ENCODE results near the gene RPA3. TPM values are rescaled to one million over a fixed set of nuclear protein-coding genes. Genes with fewer than 3 reads are reported as not detected.

RPA3 gene
- total and polyA plus RNA-seq, 2 of the 13 experiments (the other 11 are each of a cell fraction or from before 2014, with no cell fraction given): 38.3 to 154 TPM

DNA sequence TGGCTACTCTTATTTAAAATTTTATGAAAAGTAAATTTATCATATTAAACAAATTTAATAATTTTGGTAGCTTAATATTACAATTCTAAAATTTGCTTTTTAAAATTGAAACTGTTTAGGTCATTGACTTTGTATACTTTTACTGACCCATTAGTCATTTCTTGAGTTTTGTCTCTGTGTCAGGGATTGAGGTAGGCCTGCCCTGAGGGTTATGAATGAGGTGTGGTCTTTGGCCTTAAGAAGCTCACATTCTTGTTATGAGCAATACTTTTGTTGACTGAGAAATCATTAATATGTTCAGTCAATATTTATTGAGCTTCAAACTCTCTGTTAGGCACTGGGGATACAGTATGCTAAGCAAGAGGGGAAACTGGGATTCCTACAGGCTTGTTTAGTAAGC lies 47.0 kb upstream of the RPA3 start:
- DNase-seq (ENCODE audit: low spot score) (no peak), ATAC-seq (no peak)
- no peak for TF ChIP-seq ZSCAN12 (CRISPR knock-in tag; IDR thresholded peaks at IDR 0.05)
- no peak for TF ChIP-seq TBL1XR1 (IDR thresholded peaks at IDR 0.05; ENCODE audit: borderline replicate concordance, low read length, partially characterized antibody)
- TF ChIP-seq ZBTB20 (CRISPR knock-in tag; IDR thresholded peaks at IDR 0.05; ENCODE audit: borderline replicate concordance, low read depth): no peak
- TF ChIP-seq CBFB (CRISPR knock-in tag; IDR thresholded peaks at IDR 0.05): no peak
- TF ChIP-seq ZNF138 (CRISPR knock-in tag; IDR thresholded peaks at IDR 0.05; ENCODE audit: low read depth): no peak
- TF ChIP-seq ZNF34 (CRISPR knock-in tag; IDR thresholded peaks at IDR 0.05; ENCODE audit: borderline replicate concordance): no peak
- no peak for TF ChIP-seq ZNF773 (CRISPR knock-in tag; IDR thresholded peaks at IDR 0.05; ENCODE audit: borderline replicate concordance)
- TF ChIP-seq PITX1 (CRISPR knock-in tag; IDR thresholded peaks at IDR 0.05): no peak
- no peak for TF ChIP-seq ZNF17 (CRISPR knock-in tag; IDR thresholded peaks at IDR 0.05)
- no peak for TF ChIP-seq MAFF (IDR thresholded peaks at IDR 0.05; ENCODE audit: low read depth, low read length)
- TF ChIP-seq, protein P1, sequence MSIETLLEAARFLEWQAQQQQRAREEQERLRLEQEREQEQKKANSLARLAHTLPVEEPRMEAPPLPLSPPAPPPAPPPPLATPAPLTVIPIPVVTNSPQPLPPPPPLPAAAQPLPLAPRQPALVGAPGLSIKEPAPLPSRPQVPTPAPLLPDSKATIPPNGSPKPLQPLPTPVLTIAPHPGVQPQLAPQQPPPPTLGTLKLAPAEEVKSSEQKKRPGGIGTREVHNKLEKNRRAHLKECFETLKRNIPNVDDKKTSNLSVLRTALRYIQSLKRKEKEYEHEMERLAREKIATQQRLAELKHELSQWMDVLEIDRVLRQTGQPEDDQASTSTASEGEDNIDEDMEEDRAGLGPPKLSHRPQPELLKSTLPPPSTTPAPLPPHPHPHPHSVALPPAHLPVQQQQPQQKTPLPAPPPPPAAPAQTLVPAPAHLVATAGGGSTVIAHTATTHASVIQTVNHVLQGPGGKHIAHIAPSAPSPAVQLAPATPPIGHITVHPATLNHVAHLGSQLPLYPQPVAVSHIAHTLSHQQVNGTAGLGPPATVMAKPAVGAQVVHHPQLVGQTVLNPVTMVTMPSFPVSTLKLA (IDR thresholded peaks at IDR 0.05): no peak
- no peak for TF ChIP-seq REPIN1 (CRISPR knock-in tag; IDR thresholded peaks at IDR 0.05; ENCODE audit: borderline replicate concordance, low read depth)
- TF ChIP-seq ARID2 (CRISPR knock-in tag; IDR thresholded peaks at IDR 0.05; ENCODE audit: borderline replicate concordance): no peak
- TF ChIP-seq ZNF224 (CRISPR knock-in tag; IDR thresholded peaks at IDR 0.05): no peak
- TF ChIP-seq CEBPB (IDR thresholded peaks at IDR 0.05; ENCODE audit: borderline replicate concordance, low read depth, low read length): no peak
- no peak for TF ChIP-seq ZNF230 (CRISPR knock-in tag; IDR thresholded peaks at IDR 0.05)
- TF ChIP-seq, protein P2, sequence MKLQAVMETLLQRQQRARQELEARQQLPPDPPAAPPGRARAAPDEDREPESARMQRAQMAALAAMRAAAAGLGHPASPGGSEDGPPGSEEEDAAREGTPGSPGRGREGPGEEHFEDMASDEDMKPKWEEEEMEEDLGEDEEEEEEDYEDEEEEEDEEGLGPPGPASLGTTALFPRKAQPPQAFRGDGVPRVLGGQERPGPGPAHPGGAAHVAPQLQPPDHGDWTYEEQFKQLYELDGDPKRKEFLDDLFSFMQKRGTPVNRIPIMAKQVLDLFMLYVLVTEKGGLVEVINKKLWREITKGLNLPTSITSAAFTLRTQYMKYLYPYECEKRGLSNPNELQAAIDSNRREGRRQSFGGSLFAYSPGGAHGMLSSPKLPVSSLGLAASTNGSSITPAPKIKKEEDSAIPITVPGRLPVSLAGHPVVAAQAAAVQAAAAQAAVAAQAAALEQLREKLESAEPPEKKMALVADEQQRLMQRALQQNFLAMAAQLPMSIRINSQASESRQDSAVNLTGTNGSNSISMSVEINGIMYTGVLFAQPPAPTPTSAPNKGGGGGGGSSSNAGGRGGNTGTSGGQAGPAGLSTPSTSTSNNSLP (IDR thresholded peaks at IDR 0.05; ENCODE audit: low read depth, low read length): no peak
- no peak for TF ChIP-seq SMYD3 (CRISPR knock-in tag; IDR thresholded peaks at IDR 0.05)

More for the DNA sequence above, 47.0 kb upstream of the RPA3 start:
- POLR2A ChIA-PET: no interaction called here
- CTCF ChIA-PET (ENCODE audit: low intra/inter-chr PET ratio, low total read pairs): no interaction called here
- in situ Hi-C loops (cut with HindIII; ENCODE audit: extremely low pct_ligation_motif_present, low pct_unique_long_range_greater_than_20kb) (no loop called here), intact Hi-C loops (cut with micrococcal nuclease; ENCODE audit: unreplicated experiment) (loop anchor here (10.0 kb wide), 3 partner anchors 269 to 449 kb away; no protein-coding TSS in a partner anchor)
- Histone ChIP-seq H3K27ac (ENCODE audit: extremely low read length, insufficient read depth, low read length) (no peak overlapping the region), H3K4me3 (replicated peaks in 1 of 3; ENCODE audit: insufficient read depth in 1 of 3, low read depth in 2 of 3, low read length in 3 of 3) (no peak overlapping the region), H3K9me3 (ENCODE audit: low read length) (no peaks in the 10 kb centered on the region), H3K79me2 (ENCODE audit: insufficient read depth, low read length) (no peaks in the 10 kb centered on the region), H3K4me2 (ENCODE audit: low read depth, low read length) (no peak overlapping the region), H2AFZ (ENCODE audit: low read length) (no peak overlapping the region), H4K20me1 (ENCODE audit: insufficient read depth, low read length) (no peaks in the 10 kb centered on the region), H3K36me3 (replicated peaks in 1 of 2; ENCODE audit: control insufficient read depth in 1 of 2, insufficient read depth in 2 of 2, low read length in 2 of 2) (no peaks in the 10 kb centered on the region), H3K4me1 (ENCODE audit: insufficient read depth, low read length) (peaks cover 11% of the 10 kb centered on the region), H3K9ac (ENCODE audit: insufficient read depth, low read depth, low read length) (no peak overlapping the region), H3K27me3 (ENCODE audit: control insufficient read depth in 1 of 2, insufficient read depth in 2 of 2, low read length in 2 of 2) (no peaks in the 10 kb centered on the region)
- no peak for FAIRE-seq
- BruUV-seq (replicated peaks): no TSS peak

Data from HepG2 (cell line).